Amygdala (tissue), 56 donors: Measurements from ENCODE around the gene EIF2B1.

Source experiments
- DNase-seq, 56 donors: peaks; one replicate each; lab custom pipeline; 2025; lab: John Stamatoyannopoulos, UW

The EIF2B1 gene

GRCh38 chr12:123576611-123577010 is 56.9 kb downstream of the EIF2B1 start:
- no peak for DNase-seq

- no peak for DNase-seq
These were observed 59.6 kb downstream of the EIF2B1 start for GRCh38 chr12:123573870-123574269.

- no peak for DNase-seq
These were observed 61.1 kb downstream of the EIF2B1 start for GRCh38 chr12:123572391-123572790.

- DNase-seq = peak in 19 of 56 donors; percentile 1 to 55 (median 7)
These were observed 62.1 kb downstream of the EIF2B1 start for GRCh38 chr12:123571343-123571813.
